Heart left ventricle (tissue), 16 donors: Measurements from ENCODE around the gene TEX13A. TPM values are rescaled to one million over a fixed set of nuclear protein-coding genes. Genes with fewer than 3 reads are reported as not detected.

Source experiments
- ATAC-seq, 4 donors: fragments of 200-7000 bp; cut with Tn5 transposase; one replicate each; pipeline ENCODE4 v1.9.1; 2020 to 2022; ENCODE audit warnings: moderate library complexity in 4 of 4, mild to moderate bottlenecking in 3 of 4, moderate number of reproducible peaks in 1 of 4
- DNase-seq, 5 donors: peaks; one replicate each; pipeline ENCODE4 v3.0.0-alpha.2; 2020
- H3K27ac ChIP-seq, 12 donors: fragments of 200-600 bp; sonication (generic) in 4 of 12; one replicate each; pipeline versions ENCODE4 v1.5.0 to v1.8.0; 2016 to 2022; ENCODE audit warnings: mild to moderate bottlenecking in 2 of 12
- H3K27me3 ChIP-seq, 9 donors: fragments of 200-600 bp; sonication (generic) in 2 of 9; one replicate each; pipeline versions ENCODE4 v1.5.1 to v1.8.0; 2016 to 2022; ENCODE audit warnings: mild to moderate bottlenecking in 3 of 9
- H3K36me3 ChIP-seq, 9 donors: fragments of 200-600 bp; sonication (generic) in 2 of 9; one replicate each; pipeline versions ENCODE4 v1.5.0 to v1.8.0; 2018 to 2022; ENCODE audit warnings: mild to moderate bottlenecking in 2 of 9
- H3K4me1 ChIP-seq, 12 donors: fragments of 200-600 bp; sonication (generic) in 4 of 12; one replicate each; pipeline versions ENCODE4 v1.5.0 to v1.8.0; 2016 to 2022; ENCODE audit warnings: mild to moderate bottlenecking in 3 of 12
- H3K4me3 ChIP-seq, 12 donors: fragments of 200-600 bp; sonication (generic) in 4 of 12; one replicate each; pipeline versions ENCODE4 v1.5.0 to v1.8.0; 2017 to 2022; ENCODE audit warnings: mild to moderate bottlenecking in 9 of 12, moderate library complexity in 4 of 12
- H3K9me3 ChIP-seq, 12 donors: fragments of 200-600 bp; sonication (generic) in 4 of 12; one replicate each; pipeline versions ENCODE4 v1.5.0 to v1.8.0; 2016 to 2022; ENCODE audit warnings: mild to moderate bottlenecking in 1 of 12
- POLR2A ChIP-seq, 2 donors: fragments of 450-650 bp; IDR thresholded peaks; one replicate each; pipeline ENCODE4 v1.6.1; 2017; ENCODE audit warnings: antibody characterized with exemption in 2 of 2, mild to moderate bottlenecking in 2 of 2, moderate library complexity in 2 of 2
- WGBS, 4 donors: extraction: QIAGEN DNeasy Blood & Tissue Kit in 2 of 4; methylation state at CpG; one replicate each; pipeline versions ENCODE4 v1.1.5 to v1.1.7; 2013 to 2018; 5-methylcytosine and 5-hydroxymethylcytosine counted together
- intact Hi-C, 10 donors: fragments of 100-400 bp; cut with DNase I; formaldehyde crosslinking; loops; one replicate each; pipeline versions ENCODE4 v1.11.1 to v1.14.2; 2022
- polyA plus RNA-seq, 2 donors: library from polyadenylated mRNA; stranded (reverse); fragments of 200-250 nt; gene quantifications; one replicate each; pipeline ENCODE4 v1.2.3, GENCODE V29; 2013
- total RNA-seq, 9 donors: library from RNA; depleted of rRNA in 2 of 9; stranded (reverse); fragments of >200 nt in 2 of 9; fragmentation: NEBNext Ultra II Directional in 3 of 9; extraction: Animal tissue kit (Norgen Biotek cat#: 25700) in 3 of 9; gene quantifications; one replicate each; pipeline versions ENCODE4 v1.1.0 to v1.2.4, GENCODE V29; 2016 to 2023
- TF ChIP-seq, protein P1 (sequence below), 12 donors: fragments of 200-600 bp; sonication (generic) in 4 of 12; IDR thresholded peaks; one replicate each; pipeline versions ENCODE4 v1.5.0 to v1.8.0; 2018 to 2022; ENCODE audit warnings: antibody characterized with exemption in 12 of 12, mild to moderate bottlenecking in 5 of 12
- donor health status: ischemic (EF 13 %, LVEDD 7.1; RV severe dilation, severe dysfunction).
- donor health status: healthy with polysubstance abuse.
- donor health status: DM: no; HTN: yes; CAD: no.
- donor health status: DM: no; HTN: no; CAD: no.
- donor health status: ischemic (EF 25% LVEDD 6.9; RV normal size, moderate dysfunction).
- donor health status: ischemic (EF 25% LVEDD 5.7; RV mildly dilated, moderate dysfunction).
- donor health status: healthy.
- donor health status: DM: yes; HTN: yes; CAD: no.
- donor health status: ischemic (EF 35%, LVEDD 5.7; RV mildly dilated, moderate dysfunction).
- donor health status: nonischemic (EF 11% LVEDD 7.7; RV severe dilation, severe dysfunction).
- donor health status: DM: yes; HTN: yes; CAD: no.
- donor health status: PGD.
- donor health status: ischemic (EF 29% LVEDD 5.4; RV normal size, mild dysfunction).
- donor health status: nonischemic (EF 23%, LVEDD 6.1; RV moderate dilation, normal function).

The TEX13A gene
- total and polyA plus RNA-seq, 11 donors, result not detected

DNA sequence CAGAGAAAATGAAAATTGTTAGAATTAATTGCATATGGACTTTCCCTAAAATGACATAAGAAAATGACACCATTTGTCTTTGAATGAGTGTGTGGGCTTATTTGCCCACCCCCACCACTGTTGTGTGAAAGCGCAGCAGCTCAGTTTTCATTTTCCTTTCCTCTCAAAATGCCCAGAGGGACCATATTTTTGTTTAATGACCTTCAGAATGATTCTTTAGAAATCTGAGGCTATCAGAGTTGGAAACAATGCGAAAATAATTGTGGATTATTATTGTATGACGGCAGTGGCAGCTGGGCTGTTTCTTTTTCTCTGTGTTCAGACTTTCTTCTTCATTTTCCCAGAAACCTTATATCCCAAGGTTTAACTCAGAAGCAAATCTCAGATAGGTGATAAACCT is 44.6 kb upstream of the TEX13A start:
- ATAC-seq (no peak), DNase-seq (no peak)
- H3K4me1 ChIP-seq, result no peaks in the 10 kb centered on the region
- H3K27me3 ChIP-seq, result peaks cover 0 to 9% (median 0%) of the 10 kb centered on the region in 9 donors
- H3K36me3 ChIP-seq, result no peaks in the 10 kb centered on the region
- H3K27ac ChIP-seq, result no peak overlapping the region
- H3K4me3 ChIP-seq, result no peak overlapping the region
- intact Hi-C loops, result no loop called here
- no peaks in the 10 kb centered on the region for H3K9me3 ChIP-seq
- 52 to 76% (median 64%) methylated on average over 3 of the region's 3 CpGs for WGBS, 4 donors
- TF ChIP-seq, protein P1, sequence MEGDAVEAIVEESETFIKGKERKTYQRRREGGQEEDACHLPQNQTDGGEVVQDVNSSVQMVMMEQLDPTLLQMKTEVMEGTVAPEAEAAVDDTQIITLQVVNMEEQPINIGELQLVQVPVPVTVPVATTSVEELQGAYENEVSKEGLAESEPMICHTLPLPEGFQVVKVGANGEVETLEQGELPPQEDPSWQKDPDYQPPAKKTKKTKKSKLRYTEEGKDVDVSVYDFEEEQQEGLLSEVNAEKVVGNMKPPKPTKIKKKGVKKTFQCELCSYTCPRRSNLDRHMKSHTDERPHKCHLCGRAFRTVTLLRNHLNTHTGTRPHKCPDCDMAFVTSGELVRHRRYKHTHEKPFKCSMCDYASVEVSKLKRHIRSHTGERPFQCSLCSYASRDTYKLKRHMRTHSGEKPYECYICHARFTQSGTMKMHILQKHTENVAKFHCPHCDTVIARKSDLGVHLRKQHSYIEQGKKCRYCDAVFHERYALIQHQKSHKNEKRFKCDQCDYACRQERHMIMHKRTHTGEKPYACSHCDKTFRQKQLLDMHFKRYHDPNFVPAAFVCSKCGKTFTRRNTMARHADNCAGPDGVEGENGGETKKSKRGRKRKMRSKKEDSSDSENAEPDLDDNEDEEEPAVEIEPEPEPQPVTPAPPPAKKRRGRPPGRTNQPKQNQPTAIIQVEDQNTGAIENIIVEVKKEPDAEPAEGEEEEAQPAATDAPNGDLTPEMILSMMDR (IDR thresholded peaks at IDR 0.05), result no peak
- TF ChIP-seq POLR2A (IDR thresholded peaks at IDR 0.05), result no peak

DNA sequence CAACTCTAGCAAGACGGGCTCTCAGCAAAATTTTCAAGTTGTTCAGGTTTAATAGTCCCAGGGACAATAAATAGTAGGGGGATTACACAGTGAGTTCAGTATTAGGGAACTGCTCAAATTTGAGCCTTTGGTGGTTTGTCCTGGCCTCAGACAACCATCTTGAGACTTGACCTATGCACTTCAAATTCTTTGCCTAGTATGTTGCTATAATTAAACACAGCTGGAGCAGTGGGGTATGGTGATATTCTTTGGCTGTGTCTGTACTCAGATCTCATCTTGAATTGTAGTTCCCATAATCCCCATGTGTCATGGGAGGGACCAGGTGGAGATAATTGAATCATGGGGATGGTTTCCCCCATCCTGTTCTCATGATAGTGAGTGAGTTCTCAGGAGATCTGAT is 43.3 kb upstream of the TEX13A start:
- Histone ChIP-seq H3K27ac (no peak overlapping the region), H3K4me3 (no peak overlapping the region), H3K4me1 (no peaks in the 10 kb centered on the region), H3K9me3 (no peaks in the 10 kb centered on the region), H3K27me3 (peaks cover 0 to 9% (median 0%) of the 10 kb centered on the region in 9 donors), H3K36me3 (no peaks in the 10 kb centered on the region)
- no peak for DNase-seq
- intact Hi-C loops, result no loop called here
- no peak for TF ChIP-seq POLR2A (IDR thresholded peaks at IDR 0.05)
- TF ChIP-seq, protein P1 (IDR thresholded peaks at IDR 0.05), result no peak
- ATAC-seq, result no peak
- WGBS, 4 donors, result 56 to 83% (median 65%) methylated on average over 1 of the region's 1 CpG

DNA sequence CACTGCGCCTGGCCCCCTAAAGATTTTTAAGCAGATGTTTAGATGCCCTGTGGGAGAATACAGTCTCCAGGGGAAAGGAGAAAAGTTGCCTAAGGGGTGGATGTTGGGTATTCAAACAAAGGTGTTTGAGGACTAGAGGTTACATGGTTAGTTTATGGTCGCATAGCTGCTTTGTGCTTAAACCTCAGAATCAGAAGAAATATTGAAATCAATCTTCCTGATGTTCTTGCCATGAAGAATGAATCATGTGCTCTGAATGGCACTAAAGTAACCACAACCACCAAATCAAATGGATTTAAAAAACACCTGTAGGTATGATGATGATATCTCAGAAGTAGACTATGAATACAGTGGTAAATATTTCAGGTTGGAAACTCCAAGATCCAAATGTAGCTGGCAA is 42.7 kb upstream of the TEX13A start:
- Histone ChIP-seq H3K4me1 (no peaks in the 10 kb centered on the region), H3K27ac (no peak overlapping the region), H3K9me3 (no peaks in the 10 kb centered on the region), H3K36me3 (no peaks in the 10 kb centered on the region), H3K4me3 (no peak overlapping the region), H3K27me3 (peaks cover 0 to 13% (median 0%) of the 10 kb centered on the region in 9 donors)
- DNase-seq (no peak), ATAC-seq (no peak)
- intact Hi-C loops, result no loop called here
- TF ChIP-seq, protein P1 (IDR thresholded peaks at IDR 0.05), result no peak
- no peak for TF ChIP-seq POLR2A (IDR thresholded peaks at IDR 0.05)
- WGBS, 4 donors, result 86 to 94% (median 88%) methylated on average over 2 of the region's 2 CpGs

DNA sequence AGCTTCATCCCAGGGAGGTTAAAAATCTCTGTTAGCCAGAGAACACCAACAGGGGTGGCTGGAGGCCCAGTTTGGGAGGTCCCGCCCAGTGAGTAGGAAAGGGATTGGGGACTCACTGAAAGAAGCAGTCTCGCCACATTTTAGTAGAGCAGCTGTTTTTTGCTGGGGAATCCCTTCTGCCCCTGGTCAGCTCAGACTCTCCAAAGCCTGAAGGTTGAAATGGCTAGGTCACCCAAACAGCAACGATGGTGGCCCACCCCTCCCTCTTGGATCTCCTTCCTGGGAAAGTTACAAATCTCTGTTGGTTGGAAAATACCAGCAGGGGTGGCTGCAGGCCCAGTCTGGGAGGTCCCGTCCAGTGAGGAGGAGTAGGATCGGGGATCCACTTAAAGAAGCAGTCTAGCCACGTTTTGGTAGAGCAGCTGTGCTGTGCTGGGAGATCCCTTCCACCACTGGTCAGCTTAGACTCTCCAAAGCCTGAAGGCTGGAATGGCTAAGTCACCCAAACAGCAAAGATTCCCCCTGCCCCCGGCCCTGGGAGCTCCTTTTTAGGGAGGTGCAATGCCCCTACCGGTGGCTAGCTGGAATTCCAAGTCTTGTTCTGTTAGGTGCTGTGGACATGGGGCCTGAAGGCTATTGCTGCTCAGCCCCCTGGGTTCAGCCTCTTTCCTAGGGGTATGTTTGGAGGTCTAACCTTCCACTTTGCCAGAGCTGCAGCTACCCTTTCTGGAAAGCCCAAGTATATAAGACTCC is 40.0 kb upstream of the TEX13A start:
- H3K27ac ChIP-seq, result no peak overlapping the region
- no peak for TF ChIP-seq POLR2A (IDR thresholded peaks at IDR 0.05)
- TF ChIP-seq, protein P1 (IDR thresholded peaks at IDR 0.05), result no peak
- intact Hi-C loops, result no loop called here
- no peak overlapping the region for H3K4me3 ChIP-seq
- ATAC-seq, result peak in 3 of 4 donors; percentile 36 to 51 (median 48)
- no peaks in the 10 kb centered on the region for H3K36me3 ChIP-seq
- peaks cover 0 to 13% (median 0%) of the 10 kb centered on the region in 9 donors for H3K27me3 ChIP-seq
- 66 to 75% (median 72%) methylated on average over 7 to 8 of the region's 8 CpGs for WGBS, 4 donors
- DNase-seq, result peak in 3 of 5 donors; percentile 11 to 28 (median 22)
- no peaks in the 10 kb centered on the region for H3K4me1 ChIP-seq
- H3K9me3 ChIP-seq, result no peaks in the 10 kb centered on the region
